ENCODE measurements around the gene SSX2B. TPM values are rescaled to one million over a fixed set of nuclear protein-coding genes. Genes with fewer than 3 reads are reported as not detected.

Gene SSX2B
- not detected for total RNA-seq

GRCh38 chrX:52750952-52751351 is at the start of gene SSX2B:
Gene SSX2B (plus strand): TSS chrX:52751252. CDS start chrX:52752681, 1,429 bp downstream.

GRCh38 chrX:52707078-52707477 is 44.0 kb upstream of the SSX2B start, which contains the start of gene SSX2:
Gene SSX2 (minus strand): TSS chrX:52707178. CDS start chrX:52705749, 1,429 bp downstream.

GRCh38 chrX:52797327-52797726 is 46.3 kb downstream of the SSX2B start, which contains the start of gene SPANXN5:
Gene SPANXN5 (minus strand): TSS chrX:52797427. CDS start chrX:52797348, 79 bp downstream.

Other genes starting within 250 kb of the SSX2B start
- gene XAGE1B, start 234.2 kb upstream of the SSX2B start, total RNA-seq, result not detected
- not detected for gene SSX7, start 96.4 kb upstream of the SSX2B start, total RNA-seq
- gene SSX2, start 44.1 kb upstream of the SSX2B start, total RNA-seq, result not detected
- not detected for gene SPANXN5, start 46.2 kb downstream of the SSX2B start, total RNA-seq
- not detected for gene XAGE5, start 60.0 kb downstream of the SSX2B start, total RNA-seq
- not detected for gene XAGE3, start 116.8 kb downstream of the SSX2B start, total RNA-seq
- gene FAM156B, start 146.1 kb downstream of the SSX2B start, total RNA-seq, result 33.8 TPM
- gene FAM156A, start 207.3 kb downstream of the SSX2B start, total RNA-seq, result 53.8 TPM

All from camera-type eye (tissue), 1 donor.